Stimulated activated CD4-positive, alpha-beta T cell treated with anti-CD3 and anti-CD28 coated beads, Interleukin-2, amount 100 ng/mL, for 48 hours (primary cell): ENCODE measurements around the gene SLC27A4.
"Not testable (repeated sequence)": the region's sequence is repeated elsewhere in the genome, so short reads cannot be mapped to it uniquely, and the experiment has no call there.

Source experiments
- DNase-seq, 2 donors: peaks; one replicate each; pipeline ENCODE4 v3.0.0-alpha.2; 2020

Gene SLC27A4

GRCh38 chr9:128325629-128326028 lies 14.7 kb upstream of the SLC27A4 start:
- no peak for DNase-seq

GRCh38 chr9:128333451-128333869 lies 6.9 kb upstream of the SLC27A4 start:
- DNase-seq, result no peak

GRCh38 chr9:128335161-128335560 lies 5.2 kb upstream of the SLC27A4 start:
- no peak for DNase-seq

GRCh38 chr9:128335914-128336313 lies 4.4 kb upstream of the SLC27A4 start:
- no peak for DNase-seq

GRCh38 chr9:128337936-128338335 lies 2.4 kb upstream of the SLC27A4 start:
- DNase-seq, result no peak

- DNase-seq, result not testable (repeated sequence)
These were observed 1.3 kb upstream of the SLC27A4 start for GRCh38 chr9:128338852-128339614.

GRCh38 chr9:128340691-128341434 lies 536 bp downstream of the SLC27A4 start:
- DNase-seq, result no peak

GRCh38 chr9:128341435-128341849 lies 1.1 kb downstream of the SLC27A4 start:
- peak; percentile 63 to 65 for DNase-seq

GRCh38 chr9:128342971-128343680 lies 2.8 kb downstream of the SLC27A4 start:
- DNase-seq, result no peak

GRCh38 chr9:128343855-128344254 lies 3.5 kb downstream of the SLC27A4 start:
- no peak for DNase-seq

GRCh38 chr9:128344931-128345605 lies 4.7 kb downstream of the SLC27A4 start:
- DNase-seq, result no peak

- DNase-seq, result no peak
These were observed 8.8 kb downstream of the SLC27A4 start for GRCh38 chr9:128349125-128349524.

GRCh38 chr9:128349772-128350171 lies 9.4 kb downstream of the SLC27A4 start:
- no peak for DNase-seq

GRCh38 chr9:128355451-128355850 lies 15.1 kb downstream of the SLC27A4 start:
- DNase-seq, result no peak

GRCh38 chr9:128358090-128358489 lies 17.8 kb downstream of the SLC27A4 start:
- DNase-seq, result no peak

GRCh38 chr9:128358861-128359260 lies 18.5 kb downstream of the SLC27A4 start:
- no peak for DNase-seq

GRCh38 chr9:128360826-128361225 lies 20.5 kb downstream of the SLC27A4 start:
- no peak for DNase-seq

GRCh38 chr9:128361296-128361985 lies 21.1 kb downstream of the SLC27A4 start:
- DNase-seq, result no peak

GRCh38 chr9:128361986-128362646 lies 21.8 kb downstream of the SLC27A4 start:
- peak; percentile 57 to 62 for DNase-seq

- DNase-seq, result no peak
These were observed 22.4 kb downstream of the SLC27A4 start for GRCh38 chr9:128362774-128363173.

GRCh38 chr9:128365525-128365924 lies 25.2 kb downstream of the SLC27A4 start:
- DNase-seq, result no peak
